RPMI8226 (cell line): ENCODE measurements around the gene ALKBH5.

Experiments used
- DNase-seq: peaks from one replicate; pipeline ENCODE4 v3.0.0-alpha.2; 2015

Gene ALKBH5

DNA sequence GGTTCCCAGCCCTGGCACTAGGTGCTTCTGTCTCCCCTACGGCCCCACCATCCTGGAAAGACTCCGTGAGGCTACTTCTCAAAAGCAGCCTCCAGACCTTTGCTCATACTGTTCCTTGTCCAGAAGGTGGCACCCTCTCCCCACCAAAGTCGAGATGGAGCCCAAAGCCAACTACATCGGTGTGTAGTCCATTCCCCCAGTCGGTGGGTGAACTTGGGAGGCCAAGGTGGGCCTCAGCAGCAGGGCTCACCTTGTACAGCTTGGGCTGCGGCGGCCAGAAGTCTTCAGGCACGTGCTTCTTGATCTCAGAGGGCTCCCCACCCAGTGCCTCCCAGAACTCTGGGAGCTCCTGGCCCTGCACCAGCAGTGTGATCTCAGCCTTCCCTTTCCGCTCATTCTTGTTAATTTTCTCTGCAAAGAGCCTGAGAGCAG is 64.7 kb downstream of the ALKBH5 start:
- DNase-seq: peak; percentile 73

DNA sequence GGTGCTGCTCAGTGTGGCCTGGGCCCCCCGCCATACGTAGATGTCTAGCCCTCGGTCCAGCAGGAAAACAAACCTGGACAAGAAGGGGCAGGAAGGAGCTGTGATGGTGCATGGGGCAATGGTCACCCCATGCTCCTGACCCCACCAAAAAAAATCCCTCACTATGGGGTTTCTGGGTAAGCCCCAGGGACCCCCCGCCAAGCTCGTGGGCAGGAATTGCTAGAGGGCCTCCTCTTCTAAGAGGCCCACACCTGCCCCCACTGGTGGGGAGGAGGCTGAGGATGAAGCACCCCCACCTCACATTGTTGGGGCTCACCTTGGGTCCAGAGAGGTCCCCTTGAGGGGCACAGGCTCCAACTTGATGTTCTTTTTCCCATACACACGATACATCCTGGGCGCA is 65.2 kb downstream of the ALKBH5 start:
- no peak for DNase-seq

DNA sequence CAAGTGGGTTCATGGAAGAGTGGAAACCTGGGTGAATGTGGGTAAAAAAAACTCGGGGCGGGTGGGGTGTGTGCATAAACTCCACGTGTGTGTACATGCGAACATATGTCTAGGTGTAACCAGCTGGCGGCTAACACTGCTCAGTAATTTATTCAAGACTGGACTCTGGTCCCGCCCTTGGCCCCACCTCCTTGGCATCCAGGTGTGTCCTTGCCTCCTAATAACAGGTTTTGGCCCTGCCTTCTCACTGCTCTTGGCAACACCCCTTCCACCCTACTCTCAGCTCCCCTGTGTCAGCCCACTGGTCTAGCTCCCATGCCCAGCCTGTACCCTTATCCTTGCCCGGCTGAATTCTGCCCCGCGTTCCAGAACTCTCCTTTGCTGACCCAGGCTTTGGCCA is 66.6 kb downstream of the ALKBH5 start:
- peak; percentile 36 for DNase-seq

DNA sequence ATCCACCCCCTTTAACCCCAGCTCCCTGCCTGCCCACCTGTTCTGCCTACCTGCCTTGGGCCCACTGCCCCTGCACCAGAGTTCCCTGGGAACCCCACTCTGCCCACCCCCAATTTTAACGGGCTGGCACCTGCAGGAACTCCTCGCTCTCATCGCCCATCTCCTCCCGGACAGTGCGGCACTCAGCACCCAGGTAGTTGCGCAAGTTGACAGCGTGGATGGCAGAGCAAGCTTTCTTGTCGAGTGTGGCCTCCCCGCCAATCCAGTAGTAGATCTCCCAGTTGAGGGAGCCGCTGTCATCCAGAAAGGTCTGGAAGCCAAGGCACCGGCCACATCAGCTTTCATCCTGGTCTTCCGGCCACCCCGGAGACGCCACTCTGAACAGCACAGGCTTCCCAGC is 67.1 kb downstream of the ALKBH5 start:
- no peak for DNase-seq

DNA sequence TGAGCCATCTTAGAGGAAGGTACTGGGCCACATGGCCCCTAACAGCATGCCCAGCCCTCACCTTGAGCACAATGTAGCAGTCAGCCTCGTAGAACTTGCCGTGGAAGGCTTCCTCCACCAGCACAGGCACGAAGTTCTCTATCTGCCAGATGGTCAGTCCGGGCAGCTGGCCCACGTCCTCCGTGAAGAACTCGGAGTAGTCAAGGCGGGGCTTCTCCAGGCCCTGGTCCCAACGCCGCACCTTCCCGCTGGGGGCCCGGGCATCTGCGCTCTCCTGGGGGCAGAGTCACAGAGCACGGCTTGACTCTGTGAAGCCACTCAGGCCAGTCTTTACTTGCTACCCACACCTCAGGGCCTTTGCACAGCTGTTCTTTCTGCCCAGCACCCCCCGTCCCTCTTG is 67.6 kb downstream of the ALKBH5 start:
- DNase-seq: no peak

DNA sequence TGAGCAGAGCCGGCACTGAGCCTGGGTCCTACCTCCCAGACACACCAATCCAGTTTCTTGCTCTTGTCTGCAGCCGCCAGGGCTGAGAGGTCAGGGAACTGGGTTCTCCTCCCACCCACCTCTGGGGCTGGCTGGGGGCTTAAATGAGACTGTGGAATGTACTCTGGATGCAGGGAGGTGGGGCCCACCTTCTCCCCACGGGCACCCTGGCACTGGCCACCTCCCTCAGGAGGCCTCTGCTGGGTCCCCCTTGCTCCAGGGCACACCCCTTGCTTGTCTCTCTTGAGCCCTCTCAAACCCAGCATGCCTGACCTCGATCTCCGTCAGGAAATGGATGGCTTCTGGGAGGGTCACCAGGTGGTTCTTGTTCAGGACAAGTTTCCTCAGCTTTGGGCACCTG is 68.5 kb downstream of the ALKBH5 start:
- DNase-seq: no peak

DNA sequence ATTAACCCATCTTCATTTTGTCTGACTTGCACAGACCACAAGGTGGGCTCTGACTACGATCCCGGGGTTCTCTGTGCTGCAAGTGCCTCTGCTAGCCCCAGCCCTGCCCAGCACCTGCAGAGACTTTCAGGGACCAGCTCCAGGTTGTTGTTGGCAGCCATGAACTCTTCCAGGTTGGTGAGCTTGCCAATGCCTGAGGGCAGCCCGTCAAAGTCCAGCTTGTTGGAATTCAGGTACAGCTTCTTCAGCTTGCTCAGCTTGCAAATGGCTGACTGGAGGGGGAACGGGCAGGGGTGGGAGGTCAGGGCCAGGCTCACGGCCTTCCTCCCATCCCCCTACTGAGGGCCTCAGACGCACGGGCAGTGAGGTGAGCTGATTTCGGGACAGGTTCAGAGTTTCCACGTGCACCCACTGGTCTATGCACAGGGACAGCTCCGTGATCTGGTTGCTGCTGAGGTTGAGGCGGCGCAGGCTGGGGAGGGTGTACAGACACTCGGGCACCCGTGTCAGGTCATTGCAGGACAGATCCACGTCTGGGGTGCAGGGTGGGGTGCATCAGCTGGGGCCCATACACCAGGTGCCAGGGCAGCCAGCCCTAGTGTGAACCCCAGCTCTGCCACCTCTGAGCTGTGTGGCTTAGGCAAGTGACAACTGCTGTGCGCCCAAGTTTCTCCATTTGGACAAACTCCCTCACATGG is 69.7 kb downstream of the ALKBH5 start:
- DNase-seq: no peak

DNA sequence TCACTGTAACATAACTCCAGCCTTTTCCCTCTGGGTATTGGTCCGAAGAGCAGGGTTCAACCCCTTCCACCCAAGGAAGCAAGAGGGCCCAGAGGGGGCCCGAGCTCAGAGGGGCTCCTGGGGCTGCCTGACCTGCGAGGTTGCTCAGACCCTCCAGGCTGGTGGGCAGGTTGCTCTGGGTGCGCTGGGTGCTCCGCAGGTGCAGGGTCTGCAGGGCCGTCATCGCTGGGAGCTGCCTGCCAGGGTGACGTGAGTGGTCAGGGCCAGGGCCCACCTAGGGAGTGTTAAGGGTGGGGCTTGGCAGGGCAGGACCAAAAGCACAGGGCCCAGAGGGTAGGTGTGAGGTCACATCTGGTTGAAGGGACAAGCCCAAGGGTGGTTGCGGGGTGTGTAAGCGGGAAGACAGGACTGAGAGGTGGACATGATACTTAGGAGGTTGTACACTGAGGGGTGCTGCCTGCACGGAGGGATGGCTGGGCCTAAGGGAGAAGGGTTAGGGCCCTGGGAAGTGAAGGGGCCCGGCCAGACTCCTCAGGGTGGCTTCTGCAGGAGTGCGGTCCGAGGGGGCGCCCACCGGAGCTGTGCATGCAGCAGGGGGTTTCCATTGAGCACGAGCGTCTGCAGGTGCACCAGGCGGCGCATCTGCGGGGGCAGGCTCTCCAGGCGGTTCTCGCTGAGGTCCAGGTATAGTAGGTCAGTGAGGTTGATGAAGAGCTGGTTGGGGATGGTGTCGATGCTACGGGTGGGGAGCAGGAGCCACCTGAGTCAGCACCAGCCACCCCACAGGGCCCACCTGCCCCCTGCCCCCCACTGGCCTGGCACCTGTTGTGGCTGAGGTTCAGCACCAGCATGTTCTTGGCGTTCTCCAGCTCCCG is 70.6 kb downstream of the ALKBH5 start:
- DNase-seq: no peak

DNA sequence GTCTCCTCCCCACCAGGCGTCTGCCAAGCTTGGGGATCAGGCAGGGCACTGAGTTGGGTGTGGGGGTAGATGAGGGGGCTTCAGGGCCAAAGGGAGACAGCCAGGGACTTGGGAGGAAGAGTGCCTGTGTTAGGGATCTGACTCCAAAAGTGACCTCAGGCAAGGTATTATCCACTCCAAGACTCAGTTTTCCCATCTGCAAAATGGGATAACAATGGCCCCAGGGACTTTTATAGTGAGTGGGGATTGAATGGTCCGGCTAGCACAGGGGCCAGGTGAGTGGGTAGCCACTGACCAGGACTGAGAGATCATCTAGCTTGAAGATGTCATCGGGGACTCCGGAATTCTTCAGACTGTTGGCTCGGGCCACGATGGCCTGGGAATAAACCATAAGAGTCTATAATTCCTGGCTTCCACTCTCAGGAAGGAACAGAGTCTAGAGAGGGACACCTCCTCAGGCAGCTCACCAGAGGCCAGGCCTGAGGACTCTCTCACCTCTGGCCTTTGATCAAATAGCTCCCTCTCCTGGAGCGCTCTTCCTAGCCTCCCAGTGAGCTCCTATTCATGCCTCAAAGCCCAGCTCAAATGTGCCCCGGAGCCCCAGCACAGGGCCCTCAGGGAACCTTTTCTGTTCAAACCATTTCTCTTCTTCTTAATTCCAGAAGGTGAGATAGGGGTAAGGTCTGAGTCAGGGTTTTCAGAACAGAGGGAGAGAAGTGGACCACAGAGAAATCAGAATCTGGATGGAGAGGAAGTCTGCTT is 71.4 kb downstream of the ALKBH5 start:
- DNase-seq: no peak

DNA sequence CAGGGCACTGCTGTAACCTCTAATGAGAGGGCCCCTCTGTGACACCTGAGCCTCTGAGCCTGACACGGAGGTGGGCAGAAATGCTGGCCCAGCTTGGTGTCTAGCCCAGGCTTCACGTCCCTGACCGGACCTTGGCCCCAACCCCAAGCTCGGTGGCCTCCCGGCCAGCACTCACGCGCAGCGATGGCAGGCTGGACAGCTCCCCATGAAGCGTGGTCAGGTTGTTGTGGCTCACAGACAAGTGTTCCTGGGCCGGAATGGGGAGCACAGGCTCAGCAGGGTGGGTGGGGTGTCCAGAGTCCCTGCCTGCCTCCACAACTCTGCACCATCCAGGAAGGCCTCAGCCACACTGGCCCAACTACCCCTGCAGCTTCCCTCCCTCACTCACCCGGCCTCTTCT is 72.7 kb downstream of the ALKBH5 start:
- no peak for DNase-seq

DNA sequence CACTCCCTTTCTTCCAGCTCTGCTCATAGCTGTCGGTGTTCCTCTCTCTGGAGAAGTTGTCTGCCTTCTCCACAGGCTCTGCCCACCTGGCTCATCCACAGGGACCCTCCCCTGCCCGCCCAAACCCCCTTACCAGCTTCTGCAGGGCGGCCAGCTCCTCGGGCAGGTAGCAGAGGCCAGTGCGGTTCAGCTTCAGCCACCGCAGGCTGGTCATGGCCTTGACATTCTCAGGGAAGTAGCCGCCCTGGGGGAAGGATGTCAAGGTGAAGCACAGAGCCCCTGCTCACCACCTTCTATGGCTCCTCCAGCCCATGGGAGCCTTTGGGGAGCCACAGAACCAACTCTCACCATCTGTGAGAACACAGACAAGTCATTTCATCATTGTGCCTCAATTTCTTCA is 73.1 kb downstream of the ALKBH5 start:
- no peak for DNase-seq

DNA sequence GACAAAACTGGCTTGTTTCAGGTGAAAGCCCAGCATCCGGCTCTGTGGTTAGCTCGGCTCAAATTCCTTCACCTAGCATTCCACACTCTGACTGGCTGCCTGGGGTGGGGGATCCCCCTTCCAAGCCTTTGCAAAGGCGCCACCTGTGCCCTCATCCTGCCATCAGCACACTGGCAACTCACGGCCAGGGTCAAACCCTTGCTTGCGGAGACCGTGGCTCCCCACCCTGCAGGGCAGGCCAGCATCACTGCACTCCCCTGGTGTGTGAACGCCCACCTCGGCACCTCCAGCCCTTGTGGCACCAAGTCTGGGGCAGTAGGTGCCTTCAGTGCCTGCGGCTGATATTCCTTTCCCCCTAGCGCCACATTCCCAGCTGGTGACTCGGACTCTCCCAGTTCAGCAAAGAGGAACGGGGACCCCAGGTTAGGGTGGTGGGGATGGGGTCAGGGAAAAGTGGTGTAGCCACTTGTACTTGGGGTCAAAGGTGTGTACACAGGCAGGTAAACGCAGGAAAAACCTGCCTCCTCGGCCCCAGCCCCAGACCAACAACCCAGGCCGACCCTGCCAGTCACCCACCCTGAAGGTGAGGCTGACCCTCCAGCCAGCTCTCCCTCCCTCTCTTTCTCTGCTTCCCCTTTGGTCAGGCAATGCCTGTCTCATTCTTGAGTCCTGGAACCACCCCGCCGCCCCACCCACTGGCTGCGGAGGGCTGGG is 73.8 kb downstream of the ALKBH5 start:
- peak; percentile 62 for DNase-seq

DNA sequence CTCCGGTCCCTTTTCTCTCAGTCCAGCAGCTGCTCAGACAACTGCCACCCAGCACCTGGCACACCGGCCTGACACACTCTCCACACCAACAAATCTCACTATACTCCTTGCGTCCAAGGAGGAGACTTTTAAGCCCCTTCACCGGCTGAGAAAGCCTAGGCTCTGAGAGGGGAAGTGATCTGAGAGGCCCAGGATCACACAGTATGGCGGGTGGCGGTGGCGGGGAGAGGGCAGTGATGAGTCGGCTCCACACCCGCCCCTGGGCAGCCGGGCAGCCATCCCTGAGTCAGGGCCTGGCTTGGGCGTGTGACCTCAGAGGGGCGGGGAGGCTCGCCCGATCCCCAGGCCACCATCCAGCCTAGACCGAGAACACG is 74.3 kb downstream of the ALKBH5 start:
- DNase-seq: peak; percentile 81

DNA sequence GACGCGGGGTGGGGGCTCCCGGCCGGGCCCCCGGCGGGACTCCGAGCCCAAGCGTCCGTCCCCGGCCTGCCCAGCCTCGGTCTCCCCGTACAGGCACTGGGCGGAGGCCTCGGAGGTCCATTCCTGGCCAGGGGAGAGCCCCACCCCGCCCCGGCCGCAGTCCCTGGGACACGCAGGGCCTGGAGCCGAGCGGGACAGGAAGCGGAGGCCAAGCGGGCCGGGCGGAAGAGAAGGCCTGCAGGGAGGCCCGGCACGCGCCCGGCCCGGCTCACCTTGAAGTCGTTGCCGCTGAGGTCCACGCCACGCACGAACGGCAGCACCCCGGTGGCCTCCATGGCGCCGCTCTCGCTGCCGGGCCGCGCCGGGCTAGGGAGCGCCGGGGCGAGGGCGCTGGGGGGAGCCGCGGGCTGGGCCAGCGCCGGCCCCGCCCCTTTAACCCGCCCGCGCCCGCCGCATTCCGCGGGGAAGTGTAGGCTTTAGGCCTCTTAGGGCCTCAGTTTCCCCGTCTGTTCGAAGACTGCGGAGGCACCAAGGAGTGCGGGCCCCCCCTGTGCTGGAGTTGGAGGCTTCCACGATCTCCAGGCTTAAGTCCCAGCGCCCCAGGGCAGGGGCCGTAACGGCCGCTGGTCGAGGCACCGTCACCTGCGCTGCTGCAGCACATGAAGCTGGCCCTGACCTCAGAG is 74.9 kb downstream of the ALKBH5 start, which contains the start of gene FLII:
TSS of gene FLII (minus strand) at position 383 of the 683 bp plus-strand sequence. CDS start at position 335, 48 bp downstream.
- peak; percentile 76 for DNase-seq
